GM12891 (cell line): ENCODE data around the gene AHCYL1.

Experiments
- PAX5 ChIP-seq: IDR thresholded peaks from 2 replicates; pipeline ENCODE4 v1.6.1; 2011; ENCODE audit warnings: low read length, moderate library complexity, mild to moderate bottlenecking; ENCODE audit not compliant: insufficient read depth, severe bottlenecking
- POLR2A ChIP-seq: IDR thresholded peaks from 2 replicates; pipeline ENCODE4 v1.6.1; 2011; ENCODE audit warnings: low read depth, low read length, control low read depth
- POLR2AphosphoS5 ChIP-seq: IDR thresholded peaks from 2 replicates; pipeline ENCODE4 v1.6.1; 2011; ENCODE audit warnings: low read depth, low read length, control low read depth
- SPI1 ChIP-seq: IDR thresholded peaks from 2 replicates; pipeline ENCODE4 v1.6.1; 2011; ENCODE audit warnings: low read depth, low read length, control low read depth
- TAF1 ChIP-seq: IDR thresholded peaks from 2 replicates; pipeline ENCODE4 v1.6.1; 2011; ENCODE audit warnings: low read depth, low read length, control low read depth

GRCh38 chr1:110011527-110012041 is 27.0 kb downstream of the AHCYL1 start:
- TF ChIP-seq POLR2AphosphoS5 = no peak
- no peak for TF ChIP-seq POLR2A
- no peak for TF ChIP-seq TAF1
- no peak for TF ChIP-seq SPI1
- TF ChIP-seq PAX5 = no peak
